Right lobe of liver (tissue), 4 donors: ENCODE data around the gene TTLL10.

ENCODE experiments used
- POLR2A ChIP-seq: fragments of 450-650 bp; IDR thresholded peaks from one replicate; pipeline ENCODE4 v1.6.1; 2017; ENCODE audit warnings: antibody characterized with exemption, mild to moderate bottlenecking
- TF ChIP-seq, protein P1 (sequence below), 4 donors: fragments of 200-600 bp in 3 of 4; fragments of 450-650 bp in 1 of 4; IDR thresholded peaks; one replicate each; pipeline versions ENCODE4 v1.5.1 to v1.8.0; 2016 to 2022; ENCODE audit warnings: antibody characterized with exemption in 4 of 4, mild to moderate bottlenecking in 2 of 4
- donor health status: DM: no; HTN: no; CAD: no.
- donor health status: DM: no; HTN: no; CAD: no.
- donor health status: DM: no; HTN: yes; CAD: no.

DNA sequence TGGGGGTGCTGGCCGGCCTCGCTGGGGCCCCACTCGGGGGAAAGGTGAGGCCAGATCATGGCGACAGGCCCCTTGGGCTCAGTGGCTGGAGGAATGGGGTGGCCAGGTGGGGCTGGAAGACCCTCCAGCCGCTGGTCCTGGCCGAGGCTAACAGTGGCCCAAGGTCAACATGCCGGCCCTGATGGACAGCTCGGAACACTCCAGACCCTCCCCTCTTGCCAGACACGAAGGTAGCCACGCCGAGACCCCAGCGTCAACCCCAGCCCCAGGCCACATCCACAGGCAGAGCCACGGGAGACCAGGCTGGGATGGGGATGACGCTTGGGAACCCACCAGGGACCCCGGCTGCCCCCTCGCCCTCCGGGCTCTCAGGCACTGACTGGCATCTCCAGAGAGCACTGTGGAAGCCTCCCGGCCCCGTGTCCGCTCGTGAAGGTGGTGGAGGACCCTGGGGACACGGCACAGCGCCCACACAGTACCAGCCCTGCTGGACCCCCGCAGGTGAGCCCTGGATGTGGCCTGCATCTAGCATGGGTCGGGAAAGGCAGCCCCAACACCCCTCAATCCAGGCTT lies 73.7 kb downstream of the TTLL10 start:
- TF ChIP-seq, protein P1, sequence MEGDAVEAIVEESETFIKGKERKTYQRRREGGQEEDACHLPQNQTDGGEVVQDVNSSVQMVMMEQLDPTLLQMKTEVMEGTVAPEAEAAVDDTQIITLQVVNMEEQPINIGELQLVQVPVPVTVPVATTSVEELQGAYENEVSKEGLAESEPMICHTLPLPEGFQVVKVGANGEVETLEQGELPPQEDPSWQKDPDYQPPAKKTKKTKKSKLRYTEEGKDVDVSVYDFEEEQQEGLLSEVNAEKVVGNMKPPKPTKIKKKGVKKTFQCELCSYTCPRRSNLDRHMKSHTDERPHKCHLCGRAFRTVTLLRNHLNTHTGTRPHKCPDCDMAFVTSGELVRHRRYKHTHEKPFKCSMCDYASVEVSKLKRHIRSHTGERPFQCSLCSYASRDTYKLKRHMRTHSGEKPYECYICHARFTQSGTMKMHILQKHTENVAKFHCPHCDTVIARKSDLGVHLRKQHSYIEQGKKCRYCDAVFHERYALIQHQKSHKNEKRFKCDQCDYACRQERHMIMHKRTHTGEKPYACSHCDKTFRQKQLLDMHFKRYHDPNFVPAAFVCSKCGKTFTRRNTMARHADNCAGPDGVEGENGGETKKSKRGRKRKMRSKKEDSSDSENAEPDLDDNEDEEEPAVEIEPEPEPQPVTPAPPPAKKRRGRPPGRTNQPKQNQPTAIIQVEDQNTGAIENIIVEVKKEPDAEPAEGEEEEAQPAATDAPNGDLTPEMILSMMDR (IDR thresholded peaks at IDR 0.05), result no peak
- TF ChIP-seq POLR2A, result no peak
